GM20431 (cell line): ENCODE measurements around the gene CCDC201.
"Not testable (repeated sequence)": the region's sequence is repeated elsewhere in the genome, so short reads cannot be mapped to it uniquely, and the experiment has no call there.

Experiments
- in situ Hi-C: fragments of 300-500 bp; cut with MseI, MboI; formaldehyde crosslinking; loops from one replicate; pipeline ENCODE4 v1.15.0; 2020; ENCODE audit warnings: low sequenced_read_pairs; ENCODE audit not compliant: unreplicated experiment

The CCDC201 gene

GRCh38 chr7:45832433-45833177 lies 40.3 kb downstream of the CCDC201 start:
- in situ Hi-C loops = not testable (repeated sequence)

GRCh38 chr7:45829846-45830245 lies 43.0 kb downstream of the CCDC201 start:
- in situ Hi-C loops = not testable (repeated sequence)

- in situ Hi-C loops = not testable (repeated sequence)
Observed at GRCh38 chr7:45827731-45828130, 45.2 kb downstream of the CCDC201 start.

GRCh38 chr7:45826550-45826949 lies 46.3 kb downstream of the CCDC201 start:
- in situ Hi-C loops = not testable (repeated sequence)

- in situ Hi-C loops = not testable (repeated sequence)
Observed at GRCh38 chr7:45818763-45819162, 54.1 kb downstream of the CCDC201 start.

GRCh38 chr7:45817913-45818312 lies 55.0 kb downstream of the CCDC201 start:
- in situ Hi-C loops = not testable (repeated sequence)

GRCh38 chr7:45817016-45817415 lies 55.9 kb downstream of the CCDC201 start:
- in situ Hi-C loops = not testable (repeated sequence)

GRCh38 chr7:45814216-45815118 lies 58.4 kb downstream of the CCDC201 start:
- in situ Hi-C loops = not testable (repeated sequence)

- in situ Hi-C loops = not testable (repeated sequence)
Observed at GRCh38 chr7:45813771-45814170, 59.1 kb downstream of the CCDC201 start.

- in situ Hi-C loops = no loop called here
Observed at GRCh38 chr7:45812946-45813345, 59.9 kb downstream of the CCDC201 start.

GRCh38 chr7:45811652-45812234 lies 61.1 kb downstream of the CCDC201 start:
- in situ Hi-C loops = not testable (repeated sequence)

GRCh38 chr7:45810451-45811005 lies 62.4 kb downstream of the CCDC201 start:
- in situ Hi-C loops = not testable (repeated sequence)
